GM21423 (cell line): ENCODE measurements around the gene DEFB114.
"Not testable (repeated sequence)": the region's sequence is repeated elsewhere in the genome, so short reads cannot be mapped to it uniquely, and the experiment has no call there.

Experiments used
- ATAC-seq: cut with Tn5 transposase; IDR thresholded peaks from one replicate; pipeline ENCODE4 v1.9.1; 2021; ENCODE audit warnings: mild to moderate bottlenecking, moderate library complexity; ENCODE audit not compliant: unreplicated experiment

DEFB114 gene, protein sequence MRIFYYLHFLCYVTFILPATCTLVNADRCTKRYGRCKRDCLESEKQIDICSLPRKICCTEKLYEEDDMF

DNA sequence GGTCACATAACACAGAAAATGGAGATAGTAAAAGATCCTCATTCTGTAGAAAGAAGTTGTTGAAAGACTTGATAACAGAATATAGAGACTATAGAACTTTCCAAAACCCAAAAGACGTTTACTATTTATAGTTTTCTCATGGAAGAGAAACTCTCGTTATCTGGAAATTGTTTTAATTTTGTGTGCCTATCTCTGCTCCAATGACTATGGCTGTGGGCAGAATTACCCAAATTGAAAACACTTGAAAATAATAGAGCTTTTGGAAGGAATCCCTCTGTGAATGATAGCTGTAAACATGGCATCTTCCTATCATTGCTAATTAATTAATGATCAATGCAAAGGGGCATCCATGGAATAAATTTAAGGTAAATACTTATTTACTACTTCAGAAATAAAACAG, at the start of gene DEFB114:
DEFB114 (minus strand) TSS at position 101 of the 400 bp plus-strand sequence; CDS start at position 42, 59 bp downstream.
- no peak for ATAC-seq

DNA sequence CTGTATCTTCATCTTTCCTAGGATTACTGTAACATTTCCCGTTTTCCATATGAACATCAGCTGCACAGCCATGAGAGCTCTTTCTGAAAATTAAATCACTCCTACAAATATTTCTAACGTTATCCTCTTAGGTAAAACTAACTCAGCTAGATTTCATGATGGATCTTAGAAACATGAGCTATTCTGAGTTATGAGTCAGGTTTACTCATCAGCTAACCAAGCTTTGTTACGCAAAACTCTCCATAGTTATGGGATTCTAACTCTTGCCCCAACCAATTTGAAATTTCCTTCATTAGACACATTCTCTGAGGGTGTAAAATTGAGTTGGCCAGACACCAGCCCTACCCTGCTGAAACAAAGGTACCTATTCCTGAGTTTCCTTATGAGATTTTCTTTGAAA, 43.9 kb upstream of the DEFB114 start:
- ATAC-seq: no peak

DNA sequence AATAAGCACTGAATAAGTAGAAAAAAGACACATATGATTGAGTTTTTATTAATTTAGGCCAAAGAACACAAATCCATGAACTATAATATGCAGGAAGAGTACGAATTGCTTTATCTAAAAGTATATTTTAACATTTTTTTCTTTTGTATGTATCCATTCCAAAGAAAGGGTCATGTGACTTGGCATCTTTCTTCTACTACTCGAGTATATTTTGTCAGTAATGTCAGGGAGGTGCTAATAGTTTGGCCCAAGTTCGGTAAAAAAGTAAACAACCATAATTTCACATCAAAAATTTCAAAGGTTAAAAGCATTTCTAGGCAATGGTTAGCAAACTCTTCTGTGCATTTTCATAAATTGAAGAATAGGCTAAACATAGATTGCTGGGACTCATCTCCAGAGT, 39.2 kb upstream of the DEFB114 start:
- no peak for ATAC-seq

DNA sequence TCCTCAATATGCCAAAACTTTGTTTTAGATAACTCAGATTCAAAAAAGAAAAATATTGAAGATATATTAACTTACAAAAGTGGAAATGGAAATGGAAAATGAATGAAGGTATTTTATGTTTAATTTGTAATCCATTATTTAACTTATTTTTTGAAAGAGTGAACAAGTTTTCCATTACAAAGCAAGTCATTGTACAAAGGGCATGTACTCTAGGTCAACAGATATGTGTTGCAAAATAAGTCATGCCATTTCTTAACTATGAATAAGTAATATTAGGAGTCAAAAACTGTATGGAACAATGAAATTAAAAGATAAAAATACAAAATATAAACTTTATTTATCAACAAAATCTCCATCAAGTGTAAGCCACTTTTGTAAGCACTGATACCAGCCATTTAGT, 31.3 kb upstream of the DEFB114 start:
- ATAC-seq: no peak

DNA sequence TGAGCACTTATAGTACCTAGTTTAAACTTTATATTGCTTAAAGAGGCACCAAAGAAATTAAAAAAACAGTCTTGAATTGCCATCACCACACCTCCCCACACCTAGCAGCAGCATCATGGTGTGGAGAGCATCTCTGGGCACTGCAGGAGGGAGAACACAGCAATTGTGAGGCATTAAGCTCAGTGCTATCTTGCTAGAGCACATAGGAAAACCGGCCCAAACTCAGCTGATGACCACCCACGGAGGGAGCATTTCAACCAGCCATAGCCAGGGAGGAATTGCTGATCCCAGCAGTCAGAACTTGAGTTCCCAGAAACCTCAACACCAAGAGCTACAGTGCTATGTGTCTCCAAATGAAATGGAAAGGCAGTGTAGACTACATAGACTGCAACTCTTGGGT, 24.9 kb upstream of the DEFB114 start:
- no peak for ATAC-seq

DNA sequence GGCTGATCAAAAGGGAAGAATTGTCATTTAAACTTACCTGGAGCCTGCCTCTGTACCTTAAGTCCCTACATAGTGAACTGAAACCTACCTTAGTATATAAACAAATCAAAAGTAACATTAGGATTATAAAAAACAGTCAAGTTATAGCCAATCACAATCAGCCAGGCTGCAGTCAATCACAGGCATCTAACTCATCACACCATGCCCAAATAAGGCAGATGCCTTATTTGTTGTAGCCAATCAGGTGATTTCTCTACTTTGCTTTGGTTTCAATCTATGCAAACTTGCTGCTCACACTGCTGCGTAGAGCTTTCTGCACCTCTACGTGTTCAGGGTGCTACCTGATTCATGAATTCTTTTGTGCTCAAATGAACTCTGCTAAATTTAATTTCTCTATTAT, 23.8 kb upstream of the DEFB114 start:
- ATAC-seq: no peak

DNA sequence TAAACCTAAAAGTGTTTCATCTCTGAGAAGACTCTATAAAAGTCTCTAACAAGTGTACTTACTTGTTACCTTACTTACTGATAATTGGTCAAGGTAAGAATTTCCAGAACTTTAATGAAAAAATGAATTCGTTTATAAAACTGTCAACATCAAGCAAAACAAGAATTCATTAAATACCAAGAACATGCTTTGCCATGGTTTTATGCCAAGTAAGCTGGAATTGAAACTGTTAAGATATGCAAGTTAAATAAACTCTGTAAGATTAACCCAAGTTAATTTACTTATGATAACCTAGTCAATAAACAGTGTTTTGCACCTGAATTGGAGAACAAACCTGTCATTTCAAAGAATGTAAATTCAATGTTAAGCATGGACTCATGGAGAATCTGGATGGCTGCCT, 22.6 kb upstream of the DEFB114 start:
- no peak for ATAC-seq

DNA sequence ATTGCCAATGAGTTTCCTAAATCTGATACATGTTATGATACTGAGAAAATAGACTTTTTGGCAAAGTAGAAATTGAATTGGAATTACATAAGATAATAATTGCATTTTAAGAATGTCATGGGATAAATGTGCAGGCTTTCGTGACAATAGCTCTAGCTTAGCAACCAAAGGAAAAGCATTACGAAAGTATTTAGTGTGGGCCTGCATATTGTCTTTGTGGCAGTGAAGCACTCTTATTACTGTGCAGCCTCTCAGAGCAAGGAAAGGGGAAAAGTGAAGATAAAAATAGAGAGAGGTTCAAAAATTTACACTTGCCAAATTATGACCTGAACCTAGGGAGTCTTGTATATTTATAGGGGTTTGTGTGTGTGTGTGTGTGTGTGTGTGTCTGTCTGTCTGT, 18.1 kb upstream of the DEFB114 start:
- ATAC-seq: no peak

DNA sequence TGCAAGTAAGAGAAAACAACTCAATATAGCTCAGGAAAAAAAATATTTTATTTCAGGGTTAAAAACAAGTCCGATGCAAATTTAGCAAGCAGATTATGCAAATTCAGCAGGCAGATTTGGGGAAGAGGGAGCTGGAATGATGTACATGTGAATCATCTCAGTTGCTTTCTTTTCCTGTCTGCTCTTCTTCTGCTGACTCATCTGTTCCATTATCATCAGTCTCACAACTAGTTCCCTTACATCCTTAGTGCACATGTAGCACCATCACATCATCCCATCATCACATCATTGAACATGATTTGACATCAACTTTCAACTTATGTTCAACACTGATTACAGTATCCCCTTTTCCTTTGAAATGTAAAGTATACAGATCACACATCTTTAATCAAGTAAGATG, 16.9 kb upstream of the DEFB114 start:
- peak; percentile 37 for ATAC-seq

DNA sequence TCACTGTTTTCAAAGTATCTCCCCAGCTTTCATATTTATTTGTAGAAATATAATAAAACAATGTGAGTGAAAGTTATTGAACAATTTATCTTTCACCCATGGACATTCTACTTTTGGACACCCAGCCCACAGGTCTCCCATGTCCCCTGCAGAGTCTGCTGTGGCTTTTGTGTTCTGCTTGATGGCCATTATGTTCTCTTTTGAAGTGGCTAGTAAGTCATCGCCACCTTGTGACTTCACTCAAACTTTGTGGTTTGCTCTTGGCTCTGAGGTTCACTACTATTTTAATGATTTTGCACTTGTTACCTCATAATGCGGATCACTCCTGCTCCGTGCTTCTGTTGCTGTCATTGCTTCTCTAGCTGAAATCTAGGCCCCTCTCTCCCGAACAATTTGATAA, 15.6 kb upstream of the DEFB114 start:
- ATAC-seq: no peak

DNA sequence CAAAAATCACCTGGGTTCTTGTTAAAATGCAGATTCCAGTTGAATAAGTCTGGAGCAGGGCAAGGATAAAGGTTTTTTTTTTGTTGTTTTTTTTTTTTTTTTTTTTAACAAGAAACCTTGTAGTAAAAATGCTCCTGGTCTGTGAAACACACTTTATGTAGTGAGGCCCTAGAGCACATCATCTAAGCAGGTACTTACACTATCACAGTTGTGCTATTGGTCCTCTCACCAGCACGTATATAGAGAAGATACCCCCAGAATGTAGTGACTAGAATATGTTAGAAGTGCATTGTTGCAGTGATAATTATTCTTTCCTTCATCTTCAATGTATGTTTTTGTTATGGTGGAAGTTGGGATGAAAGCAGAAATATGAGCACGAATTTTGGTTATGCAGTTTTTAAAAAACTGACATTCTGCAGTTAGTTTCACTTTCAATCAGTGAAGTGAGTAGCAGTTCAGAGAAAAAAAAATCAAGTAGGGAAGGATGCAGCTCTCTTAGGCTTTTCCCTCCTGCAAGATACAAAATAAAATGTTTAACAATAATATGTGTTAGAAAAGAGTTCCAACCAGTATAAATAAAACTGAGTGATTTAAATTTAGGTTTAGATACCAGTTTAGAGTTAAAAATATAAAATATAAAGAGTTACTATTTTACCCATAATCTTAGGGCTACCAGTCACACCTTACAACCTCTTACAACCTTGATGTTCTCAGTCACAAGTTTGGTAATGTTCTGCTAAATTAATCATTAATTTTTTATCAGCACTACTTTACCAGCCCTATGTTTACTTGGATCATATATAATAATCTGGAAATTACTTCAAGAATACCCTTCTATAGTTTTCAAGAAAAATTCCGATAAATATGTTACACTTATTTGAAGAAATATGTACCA, 14.6 kb upstream of the DEFB114 start:
- ATAC-seq: peak; percentile 47

DNA sequence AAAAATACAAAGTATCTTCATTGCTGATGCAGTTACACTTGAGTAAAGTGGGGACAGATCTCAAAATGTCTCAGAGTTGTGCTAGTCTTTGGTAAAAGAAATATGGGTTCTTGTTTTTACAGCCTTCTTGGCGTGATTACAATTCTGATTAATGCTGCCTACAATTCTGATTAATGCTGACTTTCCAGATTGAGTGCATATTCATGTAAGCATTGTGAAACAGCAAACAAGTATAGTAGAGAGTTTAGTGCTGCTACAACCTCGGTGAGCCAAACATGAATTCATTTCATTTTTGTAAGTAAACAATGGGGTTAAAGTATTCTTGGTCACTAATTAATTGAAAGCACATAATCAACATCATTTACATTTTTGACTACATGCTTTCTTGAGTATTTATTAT, 5.6 kb upstream of the DEFB114 start, which contains the start of gene DEFB113:
DEFB113 (minus strand) TSS at position 21 of the 400 bp plus-strand sequence; CDS start at position 21, 0 bp downstream.
- no peak for ATAC-seq

DNA sequence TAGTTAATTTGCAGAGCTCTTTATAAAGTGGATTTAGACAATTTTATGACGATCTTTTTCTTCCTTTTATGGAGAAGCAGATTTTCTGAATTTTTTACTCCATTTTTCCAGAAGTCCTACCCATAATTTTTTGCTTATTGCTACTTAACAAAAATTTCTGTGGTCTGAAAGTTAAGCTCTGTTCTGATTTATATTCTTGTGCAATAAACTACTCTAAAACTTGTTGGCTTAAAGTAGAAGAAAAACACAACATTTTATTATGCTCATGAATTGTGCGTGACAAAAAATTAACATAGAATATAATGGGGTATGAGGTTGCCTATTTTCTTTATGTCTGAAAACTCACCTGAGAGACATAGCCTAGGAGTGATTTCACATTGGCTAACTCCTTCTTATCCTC, 2.9 kb upstream of the DEFB114 start:
- ATAC-seq: no peak

DNA sequence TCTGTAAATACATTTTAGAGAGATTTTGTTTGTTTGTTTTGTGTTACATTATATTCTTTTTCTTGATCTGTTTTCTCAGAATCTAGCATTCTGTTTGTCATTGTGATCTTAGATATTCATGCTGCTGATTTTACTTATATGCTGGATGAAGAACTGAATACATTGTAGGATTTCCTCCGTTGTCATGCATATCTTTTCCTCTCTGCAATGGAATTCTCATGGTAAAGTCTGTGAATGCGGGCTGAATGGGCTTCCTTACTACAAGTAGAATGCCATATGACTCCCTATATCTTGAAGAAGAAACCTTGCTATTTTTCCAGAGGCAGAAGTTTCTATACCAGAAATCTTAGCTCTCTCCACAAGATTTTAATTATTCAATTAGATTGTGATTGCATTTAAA, 2.4 kb upstream of the DEFB114 start:
- no peak for ATAC-seq

DNA sequence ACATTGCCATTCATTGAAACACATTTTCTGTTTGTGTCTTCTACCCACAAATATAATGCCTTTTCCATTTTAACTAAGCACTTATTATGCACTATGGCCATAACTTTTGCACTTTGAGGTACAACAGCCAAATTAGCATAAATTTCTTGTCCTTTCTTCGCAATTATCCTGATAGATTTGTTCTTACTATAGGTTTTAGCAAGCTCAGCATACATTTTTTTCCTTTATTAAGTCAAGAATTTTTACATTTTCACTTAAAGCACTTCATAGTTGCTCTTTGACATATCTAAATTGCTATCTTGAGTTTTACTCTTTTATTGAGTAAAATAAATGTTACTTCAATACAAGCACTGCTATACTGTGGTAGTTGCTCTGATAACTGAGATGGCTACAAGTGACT, 5.8 kb downstream of the DEFB114 start:
- ATAC-seq: no peak

DNA sequence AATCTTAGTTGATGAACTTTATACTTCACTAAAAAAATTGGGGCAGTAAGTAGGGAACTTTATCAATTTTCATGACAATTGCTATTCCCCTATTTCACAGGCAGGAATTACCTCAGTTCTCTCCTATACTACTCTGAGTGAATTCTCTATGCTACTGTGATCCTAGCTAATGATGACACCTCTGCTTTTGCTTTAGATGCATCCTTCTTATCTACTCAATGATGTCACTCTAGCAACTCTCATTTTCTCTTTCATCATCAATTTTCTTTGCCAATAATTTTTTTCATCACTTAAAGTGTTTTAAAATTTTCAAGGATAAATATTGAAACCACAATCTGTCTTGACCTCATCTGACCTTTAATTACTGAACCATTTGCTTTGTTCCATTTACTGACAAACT, 8.1 kb downstream of the DEFB114 start:
- no peak for ATAC-seq

DNA sequence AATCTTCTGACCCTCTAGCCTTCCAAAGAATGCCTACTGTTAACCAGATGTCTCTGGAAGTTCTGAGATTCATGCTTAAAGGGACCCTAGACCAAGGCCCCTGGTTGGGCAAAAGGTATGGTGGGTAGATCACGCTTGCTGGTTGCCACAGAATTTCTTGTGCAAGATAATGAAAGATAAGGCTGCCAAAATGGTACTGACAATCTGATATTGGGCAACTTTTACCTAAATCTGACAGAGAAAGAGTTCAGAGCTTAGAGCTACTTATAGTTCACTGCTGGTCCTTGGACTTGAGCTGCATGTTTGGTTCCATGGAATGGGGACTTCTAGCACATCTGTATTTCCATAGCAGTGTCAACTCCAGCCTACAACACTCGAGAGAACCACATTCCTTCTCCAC, 12.0 kb downstream of the DEFB114 start:
- no peak for ATAC-seq

DNA sequence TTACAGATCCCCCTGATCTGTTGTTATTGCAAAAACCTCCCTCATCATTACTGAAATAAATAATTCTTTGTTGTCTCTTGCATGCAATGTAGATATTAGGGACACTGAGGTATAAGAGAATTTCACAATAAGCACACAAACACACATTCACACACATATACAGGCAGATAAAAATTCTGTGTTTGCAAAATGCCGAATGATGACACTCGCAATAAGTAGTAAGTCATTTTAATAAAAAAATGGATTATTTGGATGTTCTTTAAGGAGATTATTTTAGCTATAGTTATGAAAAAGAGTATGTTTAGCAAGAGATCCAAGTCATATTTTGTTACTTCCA, 13.6 kb downstream of the DEFB114 start:
- ATAC-seq: no peak

DNA sequence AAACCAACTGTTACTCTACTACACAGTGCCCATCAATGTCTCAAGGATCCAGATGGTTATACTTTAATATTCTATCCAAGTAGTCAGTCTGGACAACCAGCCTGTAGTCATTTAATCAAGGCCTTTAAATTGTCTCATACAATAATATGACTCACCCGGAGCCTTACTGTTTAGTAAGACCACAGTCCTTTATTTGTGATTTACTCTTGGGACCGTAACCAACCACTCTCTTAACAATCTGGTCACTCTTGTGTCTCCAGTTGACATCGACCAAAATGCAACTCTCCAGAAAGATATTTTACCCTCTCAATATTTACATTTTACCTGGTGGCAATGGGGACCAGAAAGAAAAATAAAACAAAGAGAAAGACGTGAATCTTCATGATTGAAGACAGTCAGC, 14.9 kb downstream of the DEFB114 start:
- no peak for ATAC-seq

DNA sequence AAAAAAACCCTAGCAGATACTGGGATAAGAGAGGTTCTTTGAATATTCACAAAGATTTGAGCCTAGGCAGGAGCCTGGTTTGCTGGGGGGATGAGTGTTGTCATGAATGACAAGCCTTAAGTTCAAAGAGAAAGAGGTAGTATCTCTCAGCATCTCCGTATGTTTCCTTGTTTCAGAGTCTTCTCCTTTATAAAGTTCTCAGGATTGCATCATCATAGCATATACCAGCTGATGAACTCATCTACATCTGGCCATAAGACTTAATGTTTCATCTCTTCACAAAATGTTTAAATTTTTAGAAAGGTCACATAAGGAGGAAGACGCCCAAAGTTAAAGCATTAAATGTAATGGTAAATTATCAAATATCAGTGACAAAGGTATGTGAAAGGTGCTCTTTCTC, 17.1 kb downstream of the DEFB114 start:
- no peak for ATAC-seq

DNA sequence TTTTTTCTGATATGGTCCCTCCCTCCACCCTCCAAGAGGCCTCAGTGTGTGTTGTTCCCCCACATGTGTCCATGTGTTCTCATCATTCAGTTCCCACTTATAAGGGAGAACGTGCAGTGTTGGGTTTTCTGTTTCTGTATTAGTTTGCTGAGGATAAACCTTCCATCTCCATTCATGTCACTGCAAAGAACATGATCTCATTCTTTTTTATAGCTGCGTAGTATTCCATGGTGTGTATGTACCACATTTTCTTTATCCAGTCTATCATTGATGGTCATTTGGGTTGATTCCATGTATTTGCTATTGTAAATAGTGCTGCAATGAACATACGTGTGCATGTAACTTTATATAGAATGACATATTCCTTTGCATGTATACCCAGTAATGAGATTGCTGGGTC, 19.9 kb downstream of the DEFB114 start:
- not testable (repeated sequence) for ATAC-seq

DNA sequence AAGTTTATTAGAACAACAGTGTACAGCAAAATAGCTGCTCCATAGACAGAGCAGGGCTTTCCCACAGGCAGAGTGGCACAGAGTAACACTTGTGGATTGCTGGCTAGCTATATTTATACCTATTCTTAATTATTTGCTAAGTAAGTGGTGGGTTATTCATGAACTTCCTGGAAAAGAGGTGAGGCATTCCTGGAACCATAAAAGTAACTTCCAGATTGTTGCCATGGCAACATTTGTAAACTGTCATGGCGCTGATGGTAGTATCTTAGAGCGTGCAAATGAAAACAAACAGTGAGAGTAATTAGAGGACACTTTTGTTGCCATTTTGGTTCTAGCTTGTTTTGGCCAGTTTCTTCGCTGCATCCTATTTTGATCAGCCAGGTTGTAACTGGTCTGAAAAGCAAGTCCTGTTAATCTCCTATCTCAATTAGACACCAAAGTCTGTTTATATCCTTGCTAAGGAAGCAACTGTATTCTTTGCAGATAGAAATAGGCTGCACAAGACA, 23.9 kb downstream of the DEFB114 start:
- no peak for ATAC-seq

DNA sequence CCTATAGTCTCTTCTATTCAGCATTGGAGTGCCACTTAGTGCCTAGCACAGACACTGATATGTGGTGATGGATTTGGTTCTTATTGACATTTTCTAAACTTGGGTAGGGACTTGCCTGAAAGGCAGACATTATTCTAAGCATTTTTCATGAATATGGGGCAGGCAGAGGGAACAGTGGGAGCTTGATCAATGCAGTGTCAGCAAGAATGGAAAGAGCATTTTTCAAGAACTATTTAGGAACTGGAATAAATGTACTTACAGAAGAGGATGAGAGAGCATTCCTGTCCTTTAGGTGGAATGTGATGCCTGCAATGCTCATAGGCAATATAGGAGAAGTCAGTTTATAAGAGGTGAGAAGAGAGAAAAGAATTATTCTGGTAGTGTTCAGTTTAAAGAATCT, 26.2 kb downstream of the DEFB114 start:
- no peak for ATAC-seq
